DND-41 (cell line): ENCODE measurements around the gene PLPP6.

Source experiments
- CTCF ChIP-seq: IDR thresholded peaks from 2 replicates; pipeline ENCODE4 v1.5.1; 2012; ENCODE audit warnings: borderline replicate concordance, low read length, moderate library complexity, mild to moderate bottlenecking; ENCODE audit not compliant: poor library complexity, severe bottlenecking; ENCODE audit errors: extremely low read depth
- EZH2 ChIP-seq: IDR thresholded peaks from 3 replicates; pipeline ENCODE4 v1.6.1; 2012; ENCODE audit warnings: borderline replicate concordance, low read depth, mild to moderate bottlenecking, moderate library complexity, low read length, inconsistent platforms; ENCODE audit not compliant: severe bottlenecking

GRCh38 chr9:4700932-4701331 lies 38.8 kb downstream of the PLPP6 start:
- TF ChIP-seq CTCF (no peak), EZH2 (no peak)
